ENCODE results near the gene C11orf97. TPM values are rescaled to one million over a fixed set of nuclear protein-coding genes. Genes with fewer than 3 reads are reported as not detected.
"Not testable (repeated sequence)": the region's sequence is repeated elsewhere in the genome, so short reads cannot be mapped to it uniquely, and the experiment has no call there.

The C11orf97 gene
- total RNA-seq, 4 donors from 2014 or later, result not detected

DNA sequence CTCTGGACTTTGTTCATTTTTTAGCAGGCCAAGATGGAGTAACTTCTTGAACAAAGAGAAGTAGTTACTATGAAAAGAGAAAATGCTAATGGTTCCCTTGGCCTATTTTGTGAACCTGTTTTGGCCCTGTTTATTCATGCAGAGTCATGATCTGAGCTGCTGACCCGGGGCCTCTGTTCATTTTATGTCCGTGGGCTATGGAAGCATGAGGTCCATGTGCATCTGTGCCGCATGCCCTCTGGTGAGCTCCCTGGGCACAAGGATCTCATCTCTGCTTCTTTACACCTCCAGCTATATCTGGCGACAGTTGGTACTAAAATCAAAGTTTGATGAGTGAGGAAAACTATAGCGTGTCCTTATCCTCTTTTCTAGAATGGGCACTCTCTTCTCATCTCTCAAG is 55.9 kb downstream of the C11orf97 start:
- TF ChIP-seq POLR2A (IDR thresholded peaks at IDR 0.05), result no peak
- TF ChIP-seq, protein P1, sequence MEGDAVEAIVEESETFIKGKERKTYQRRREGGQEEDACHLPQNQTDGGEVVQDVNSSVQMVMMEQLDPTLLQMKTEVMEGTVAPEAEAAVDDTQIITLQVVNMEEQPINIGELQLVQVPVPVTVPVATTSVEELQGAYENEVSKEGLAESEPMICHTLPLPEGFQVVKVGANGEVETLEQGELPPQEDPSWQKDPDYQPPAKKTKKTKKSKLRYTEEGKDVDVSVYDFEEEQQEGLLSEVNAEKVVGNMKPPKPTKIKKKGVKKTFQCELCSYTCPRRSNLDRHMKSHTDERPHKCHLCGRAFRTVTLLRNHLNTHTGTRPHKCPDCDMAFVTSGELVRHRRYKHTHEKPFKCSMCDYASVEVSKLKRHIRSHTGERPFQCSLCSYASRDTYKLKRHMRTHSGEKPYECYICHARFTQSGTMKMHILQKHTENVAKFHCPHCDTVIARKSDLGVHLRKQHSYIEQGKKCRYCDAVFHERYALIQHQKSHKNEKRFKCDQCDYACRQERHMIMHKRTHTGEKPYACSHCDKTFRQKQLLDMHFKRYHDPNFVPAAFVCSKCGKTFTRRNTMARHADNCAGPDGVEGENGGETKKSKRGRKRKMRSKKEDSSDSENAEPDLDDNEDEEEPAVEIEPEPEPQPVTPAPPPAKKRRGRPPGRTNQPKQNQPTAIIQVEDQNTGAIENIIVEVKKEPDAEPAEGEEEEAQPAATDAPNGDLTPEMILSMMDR (IDR thresholded peaks at IDR 0.05 in 4 of 5, conservative IDR thresholded peaks at IDR 0.05 in 1 of 5), result no peak
- no peaks in the 10 kb centered on the region for H3K36me3 ChIP-seq
- H3K27ac ChIP-seq, result no peak overlapping the region
- no peak for DNase-seq
- no peaks in the 10 kb centered on the region for H3K4me1 ChIP-seq
- no peak overlapping the region for H3K4me3 ChIP-seq
- intact Hi-C loops (cut with DNase I; ENCODE audit: low total_unique reads), result no loop called here
- no peak for ATAC-seq
- in situ Hi-C loops (cut with MboI; ENCODE audit: low sequenced_read_pairs in 4 of 4), result no loop called here
- H3K9me3 ChIP-seq, result no peaks in the 10 kb centered on the region
- no peaks in the 10 kb centered on the region for H3K27me3 ChIP-seq

DNA sequence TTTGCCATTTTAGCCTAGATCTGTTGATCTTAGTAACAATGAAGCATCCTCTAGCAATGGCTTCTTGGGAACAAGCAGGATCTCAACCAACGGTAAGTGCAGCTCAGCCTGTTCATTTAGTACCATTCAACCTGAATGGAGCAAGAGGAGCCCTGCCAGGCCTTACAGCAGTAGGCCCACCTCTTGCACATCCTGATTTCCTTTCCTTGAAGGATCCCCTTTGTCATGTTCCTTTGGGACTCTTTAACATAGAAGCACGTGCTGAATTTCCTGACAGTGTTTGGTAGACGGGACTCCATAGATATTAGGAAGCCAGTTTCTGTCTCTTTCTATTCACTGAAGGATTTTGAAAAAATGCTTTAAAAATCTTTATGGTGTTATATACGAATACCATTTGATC is 56.5 kb downstream of the C11orf97 start:
- no peak overlapping the region for H3K27ac ChIP-seq
- intact Hi-C loops (cut with DNase I; ENCODE audit: low total_unique reads) (no loop called here), in situ Hi-C loops (cut with MboI; ENCODE audit: low sequenced_read_pairs in 4 of 4) (no loop called here)
- H3K4me3 ChIP-seq, result no peak overlapping the region
- no peaks in the 10 kb centered on the region for H3K9me3 ChIP-seq
- H3K36me3 ChIP-seq, result no peaks in the 10 kb centered on the region
- H3K4me1 ChIP-seq, result no peaks in the 10 kb centered on the region
- DNase-seq, result no peak
- TF ChIP-seq POLR2A (IDR thresholded peaks at IDR 0.05), result no peak
- TF ChIP-seq, protein P1 (IDR thresholded peaks at IDR 0.05 in 4 of 5, conservative IDR thresholded peaks at IDR 0.05 in 1 of 5), result no peak
- no peaks in the 10 kb centered on the region for H3K27me3 ChIP-seq
- no peak for ATAC-seq

DNA sequence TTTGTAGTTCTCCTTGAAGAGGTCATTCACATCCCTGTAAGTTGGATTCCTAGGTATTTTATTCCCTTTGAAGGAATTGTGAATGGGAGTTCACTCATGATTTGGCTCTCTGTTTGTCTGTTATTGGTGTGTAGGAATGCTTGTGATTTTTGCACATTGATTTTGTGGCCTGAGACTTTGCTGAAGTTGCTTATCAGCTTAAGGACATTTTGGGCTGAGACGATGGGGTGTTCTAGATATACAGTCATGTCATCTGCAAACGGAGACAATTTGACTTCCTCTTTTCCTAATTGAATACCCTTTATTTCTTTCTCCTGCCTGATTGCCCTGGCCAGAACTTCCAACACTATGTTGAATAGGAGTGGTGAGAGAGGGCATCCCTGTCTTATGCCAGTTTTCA is 60.7 kb downstream of the C11orf97 start:
- H3K4me1 ChIP-seq; in situ Hi-C loops (cut with MboI; ENCODE audit: low sequenced_read_pairs in 4 of 4): not testable (repeated sequence)

DNA sequence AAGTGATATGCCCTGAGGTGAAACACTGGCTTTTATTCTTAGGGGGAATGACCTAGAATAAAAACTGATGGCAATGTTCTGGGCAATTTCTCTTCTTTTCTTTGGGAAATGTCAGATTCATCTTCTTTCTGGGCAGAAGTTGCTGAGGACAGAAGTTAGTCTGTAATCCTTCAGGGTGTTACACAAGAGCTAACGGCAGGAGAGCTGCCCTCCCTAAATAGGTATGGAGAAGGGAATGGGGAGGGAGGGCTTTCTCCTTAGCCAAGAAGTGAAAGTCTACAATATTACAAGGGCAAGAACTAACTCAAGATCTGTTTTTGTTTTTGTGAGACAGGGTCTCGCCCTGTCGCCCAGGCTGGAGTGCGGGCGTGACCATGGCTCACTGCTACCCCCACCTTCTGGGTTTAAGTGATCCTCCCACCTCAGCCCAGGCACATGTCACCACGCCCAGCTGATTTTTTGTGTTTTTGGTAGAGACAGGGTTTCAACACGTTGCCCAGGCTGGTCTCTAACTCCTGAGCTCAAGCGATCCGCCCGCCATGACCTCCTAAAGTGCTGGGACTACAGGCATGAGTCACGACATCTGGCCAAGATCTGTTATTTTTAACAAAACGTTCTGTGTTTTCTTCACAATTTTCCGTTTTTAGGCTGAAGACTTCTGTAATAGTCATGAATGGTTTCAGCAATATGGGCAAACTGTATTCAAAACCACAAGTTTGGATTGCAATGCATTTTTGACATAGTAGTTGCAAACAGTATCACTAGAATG is 62.1 kb downstream of the C11orf97 start:
- H3K36me3 ChIP-seq, result no peaks in the 10 kb centered on the region
- H3K4me1 ChIP-seq, result no peaks in the 10 kb centered on the region
- H3K27me3 ChIP-seq, result no peaks in the 10 kb centered on the region
- H3K4me3 ChIP-seq, result no peak overlapping the region
- in situ Hi-C loops (cut with MboI; ENCODE audit: low sequenced_read_pairs in 4 of 4) (no loop called here), intact Hi-C loops (cut with DNase I; ENCODE audit: low total_unique reads) (no loop called here)
- H3K9me3 ChIP-seq, result no peaks in the 10 kb centered on the region
- TF ChIP-seq, protein P1 (IDR thresholded peaks at IDR 0.05 in 4 of 5, conservative IDR thresholded peaks at IDR 0.05 in 1 of 5), result no peak
- no peak for TF ChIP-seq POLR2A (IDR thresholded peaks at IDR 0.05)
- ATAC-seq, result no peak
- no peak for DNase-seq
- no peak overlapping the region for H3K27ac ChIP-seq

More for the DNA sequence above, 60.7 kb downstream of the C11orf97 start:
- H3K4me3 ChIP-seq; H3K27ac ChIP-seq; H3K27me3 ChIP-seq; intact Hi-C loops (cut with DNase I; ENCODE audit: low total_unique reads); H3K9me3 ChIP-seq; DNase-seq; ATAC-seq; H3K36me3 ChIP-seq: not testable (repeated sequence)

DNA sequence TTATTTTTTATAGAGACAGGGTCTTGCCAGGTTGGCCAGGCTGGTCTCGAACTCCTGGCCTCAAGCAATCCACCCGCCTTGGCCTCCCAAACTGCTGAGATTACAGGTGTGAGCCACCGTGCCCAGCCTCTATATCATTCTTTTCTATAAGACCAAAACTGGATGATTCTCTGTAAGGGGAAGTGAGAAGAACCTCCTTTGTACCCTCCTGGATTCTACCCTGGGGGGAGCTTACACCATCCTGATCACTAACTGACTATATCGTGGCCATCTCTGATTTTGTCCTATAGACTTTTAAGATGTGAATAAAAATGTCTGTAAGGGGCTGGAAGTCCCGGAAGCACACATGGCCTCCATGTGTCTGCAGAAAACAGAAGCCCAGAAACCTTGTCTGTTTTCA is 64.0 kb downstream of the C11orf97 start:
- Histone ChIP-seq H3K9me3 (no peaks in the 10 kb centered on the region), H3K27me3 (no peaks in the 10 kb centered on the region), H3K36me3 (no peaks in the 10 kb centered on the region), H3K4me3 (no peak overlapping the region), H3K27ac (no peak overlapping the region), H3K4me1 (no peaks in the 10 kb centered on the region)
- ATAC-seq (no peak), DNase-seq (no peak)
- TF ChIP-seq, protein P1 (IDR thresholded peaks at IDR 0.05 in 4 of 5, conservative IDR thresholded peaks at IDR 0.05 in 1 of 5), result no peak
- no peak for TF ChIP-seq POLR2A (IDR thresholded peaks at IDR 0.05)
- intact Hi-C loops (cut with DNase I; ENCODE audit: low total_unique reads) (no loop called here), in situ Hi-C loops (cut with MboI; ENCODE audit: low sequenced_read_pairs in 4 of 4) (no loop called here)

Measured in gastrocnemius medialis (tissue), 4 donors.